T-helper 2 cell (primary cell): ENCODE results near the gene ZNF622.
"Not testable (repeated sequence)": the region's sequence is repeated elsewhere in the genome, so short reads cannot be mapped to it uniquely, and the experiment has no call there.

Experiments used
- DNase-seq, 5 experiments: peaks; one replicate each; pipeline versions ENCODE4 v3.0.0 to v3.0.0-alpha.2; 2012 to 2022

ZNF622 gene

DNA sequence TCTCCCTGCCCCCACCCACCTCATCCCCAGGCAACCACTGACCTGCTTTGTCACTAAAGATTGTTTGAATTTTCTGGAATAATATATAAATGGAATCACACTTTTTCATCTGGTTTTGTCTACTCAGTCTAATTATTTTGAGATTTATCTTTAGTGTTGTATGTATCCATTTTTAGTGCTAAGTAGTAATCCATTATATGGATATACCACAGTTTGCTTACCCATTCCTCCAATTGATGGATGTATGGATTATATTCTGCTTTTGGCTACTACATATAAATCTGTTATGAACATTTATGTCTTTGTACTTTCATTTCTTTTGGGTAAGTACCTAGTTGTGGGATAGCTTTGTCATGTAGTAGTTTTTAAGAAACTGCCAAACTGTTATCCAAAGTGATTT lies 14.5 kb upstream of the ZNF622 start:
- no peak for DNase-seq

DNA sequence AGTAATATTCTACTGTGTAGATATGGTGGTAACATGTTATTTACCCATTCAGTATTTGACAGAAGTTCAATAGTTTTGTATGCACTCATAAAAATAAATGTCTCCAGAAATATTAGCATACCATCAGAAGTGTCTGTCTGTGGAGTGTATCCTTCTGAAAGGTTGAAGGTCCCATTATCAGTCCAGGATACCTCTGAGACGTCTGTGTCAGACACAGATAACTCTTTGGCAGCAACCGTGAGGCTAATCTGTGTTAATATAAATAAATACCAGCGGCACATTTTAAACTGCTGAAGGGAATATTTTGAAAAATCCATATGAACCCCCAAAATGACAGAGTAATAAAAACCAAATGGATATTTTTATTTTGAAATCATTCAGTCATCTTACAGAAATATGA lies 11.9 kb upstream of the ZNF622 start:
- no peak for DNase-seq

DNA sequence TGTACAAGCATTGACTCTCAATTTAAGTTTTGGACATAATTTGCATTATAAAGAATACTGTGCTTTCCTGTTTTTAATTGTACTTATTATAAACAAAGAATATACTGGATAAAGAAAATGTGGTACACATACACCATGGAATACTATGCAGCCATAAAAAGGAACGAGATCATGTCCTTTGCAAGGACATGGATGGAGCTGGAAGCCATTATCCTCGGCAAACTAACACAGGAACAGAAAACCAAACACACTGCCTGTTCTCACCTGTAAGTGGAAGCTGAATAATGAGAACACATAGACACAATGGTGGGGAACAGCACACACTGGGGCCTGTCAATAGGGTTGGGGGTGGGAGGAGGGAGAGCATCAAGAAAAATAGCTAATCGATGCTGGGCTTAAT lies 10.8 kb upstream of the ZNF622 start:
- not testable (repeated sequence) for DNase-seq

DNA sequence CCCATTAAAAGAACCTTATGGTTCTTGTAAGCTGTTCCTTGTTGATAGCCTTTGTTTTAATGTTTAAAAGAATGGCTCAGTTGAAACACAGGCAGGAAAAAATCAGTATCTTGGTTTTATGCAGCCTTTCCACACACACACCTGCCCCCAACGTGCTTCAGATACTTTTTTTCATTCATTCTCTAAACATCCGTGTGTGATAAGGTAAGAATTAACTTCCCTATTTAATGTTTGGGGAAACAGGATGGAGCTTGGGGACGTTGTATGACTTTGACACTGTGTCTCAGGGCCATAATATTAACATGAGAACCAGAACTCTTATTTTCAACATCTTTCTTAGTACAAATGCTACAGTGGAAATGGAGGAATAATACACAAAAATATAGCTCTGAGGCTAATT lies 5.8 kb upstream of the ZNF622 start:
- DNase-seq = no peak

DNA sequence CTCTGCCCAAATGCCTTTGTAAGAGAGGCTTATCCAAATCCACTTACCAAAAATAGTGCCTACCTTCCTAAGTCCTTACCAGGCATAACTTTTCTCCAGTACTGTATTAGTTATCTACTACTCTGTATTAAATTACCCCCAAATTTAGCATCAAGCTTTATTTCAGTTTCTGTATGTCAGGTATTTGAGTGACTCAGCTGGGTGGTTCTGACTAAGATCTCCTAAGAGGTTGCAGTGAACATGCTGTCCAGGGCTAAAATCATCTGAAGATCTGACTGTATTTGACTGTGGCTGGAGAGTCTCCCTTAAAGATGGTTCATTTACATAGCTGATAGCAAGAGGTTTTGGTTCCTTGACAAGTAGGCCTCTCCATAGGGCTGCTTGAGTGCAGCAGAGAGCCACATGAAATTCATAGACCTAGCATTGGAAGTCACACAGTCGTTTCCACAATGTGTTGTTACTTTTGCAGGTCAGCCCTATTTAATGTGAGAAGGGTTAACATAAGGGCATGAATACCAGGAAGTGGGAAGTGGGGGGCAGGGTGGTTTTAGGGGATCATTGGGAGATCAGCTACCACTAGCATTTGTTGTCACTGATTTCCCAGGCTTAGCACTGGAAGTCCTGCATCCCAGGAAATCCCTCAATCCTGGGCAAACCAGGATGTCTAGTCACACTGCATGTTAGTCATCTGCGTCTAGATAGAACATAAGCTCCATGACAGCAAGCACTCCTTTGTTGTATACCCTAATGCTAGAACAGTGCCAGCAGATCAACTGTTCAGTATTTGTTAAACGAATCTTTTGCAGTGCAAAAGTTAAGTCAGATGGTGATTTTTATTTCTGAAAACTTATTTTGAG lies 2.0 kb upstream of the ZNF622 start:
- DNase-seq = peak in 1 of 5 experiments; percentile 67

DNA sequence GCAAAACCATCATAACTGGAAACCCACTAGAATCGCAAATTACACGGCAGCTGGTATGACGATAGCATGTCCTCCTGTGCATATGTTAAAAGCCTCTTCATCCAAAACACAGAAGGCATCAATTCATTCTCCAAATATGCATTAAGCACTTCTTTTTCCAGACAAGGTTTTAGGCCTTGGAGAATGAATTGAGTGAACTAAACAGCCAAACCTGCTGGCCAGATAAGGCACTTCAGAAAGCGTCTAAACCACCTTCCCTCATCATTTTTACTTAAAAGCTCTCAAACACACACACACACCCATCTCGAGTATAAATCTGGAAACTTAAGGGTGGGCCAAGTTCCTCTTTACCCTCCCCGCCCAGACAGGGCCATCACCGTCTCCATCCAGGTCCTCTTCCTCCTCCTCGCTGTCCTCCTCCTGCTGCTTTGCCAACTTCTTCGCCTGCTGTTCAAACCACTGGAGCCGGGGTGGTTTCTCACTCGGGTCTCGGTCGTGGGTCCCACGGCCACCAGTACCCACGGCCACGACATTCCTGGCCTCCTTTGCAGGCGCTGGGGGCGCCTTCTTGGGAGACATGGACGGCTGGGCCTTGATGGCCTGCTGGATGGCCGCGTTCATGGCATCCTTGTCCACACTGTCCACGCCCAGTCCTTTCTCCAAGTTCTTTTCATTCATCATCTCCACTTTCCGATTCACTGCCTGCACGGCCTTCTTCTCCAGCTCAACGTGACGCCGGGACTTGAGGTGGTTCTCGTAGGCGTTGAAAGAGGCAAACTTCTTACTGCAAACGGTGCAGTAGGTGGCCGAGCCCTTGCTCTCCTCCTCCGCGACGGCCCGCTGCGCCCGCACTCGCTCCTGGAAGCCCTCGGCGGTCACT lies 696 bp downstream of the ZNF622 start:
- DNase-seq = peak in 1 of 5 experiments; percentile 17

DNA sequence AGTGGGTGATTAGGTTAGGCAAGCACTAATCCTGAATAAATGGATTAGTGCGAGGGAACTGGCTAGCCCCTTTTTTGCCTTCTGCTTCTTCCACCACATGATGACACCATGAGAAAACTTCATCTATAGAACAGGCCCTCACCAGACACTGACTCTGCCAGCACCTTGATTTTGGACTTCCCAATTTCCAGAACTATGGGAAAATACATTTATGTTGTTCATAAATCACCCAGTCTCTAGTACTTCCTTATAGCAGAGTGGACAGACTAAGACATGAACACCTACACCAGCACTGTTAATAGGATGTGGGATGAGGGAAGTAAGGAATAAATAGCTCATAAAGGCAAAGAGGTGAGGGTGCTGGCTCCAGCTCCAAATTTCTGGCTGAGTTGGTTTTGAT lies 1.4 kb downstream of the ZNF622 start:
- no peak for DNase-seq

DNA sequence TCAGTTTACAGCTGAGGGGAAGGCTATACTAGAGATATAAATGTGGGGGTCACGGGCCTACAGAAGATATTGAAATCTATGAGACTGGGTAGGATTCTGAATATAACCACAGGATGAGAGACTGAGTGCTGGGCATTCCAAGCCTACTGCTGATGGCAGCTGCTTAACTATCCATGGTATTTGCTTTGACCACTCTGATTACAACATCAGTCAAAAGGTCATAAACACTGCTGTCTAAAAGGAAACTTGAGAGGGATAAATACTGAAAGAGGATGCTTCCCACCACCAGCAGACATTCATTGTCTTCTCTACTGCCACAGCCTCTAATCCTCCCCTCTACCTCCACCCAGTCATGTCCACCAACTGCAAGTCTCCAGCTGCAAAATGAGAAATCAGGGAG lies 3.8 kb downstream of the ZNF622 start:
- no peak for DNase-seq

DNA sequence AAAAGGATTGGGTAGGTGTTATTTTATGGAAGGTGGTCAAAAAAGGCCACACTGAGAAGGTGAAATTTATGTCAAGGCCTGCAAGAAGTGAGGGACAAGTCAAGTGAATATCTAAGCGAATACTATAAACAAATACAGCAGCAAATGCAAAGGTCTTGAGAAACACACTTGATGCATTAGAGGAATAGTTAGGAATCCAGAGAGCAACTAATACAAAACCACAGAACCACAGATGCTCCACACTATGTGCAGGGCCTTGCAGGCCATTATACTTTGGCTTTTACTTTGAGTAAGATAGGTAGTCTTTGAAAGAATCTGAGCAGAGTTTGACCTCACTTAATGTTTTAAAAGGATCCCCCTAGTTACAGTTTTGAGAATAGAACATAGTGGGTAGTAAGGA lies 4.6 kb downstream of the ZNF622 start:
- no peak for DNase-seq

DNA sequence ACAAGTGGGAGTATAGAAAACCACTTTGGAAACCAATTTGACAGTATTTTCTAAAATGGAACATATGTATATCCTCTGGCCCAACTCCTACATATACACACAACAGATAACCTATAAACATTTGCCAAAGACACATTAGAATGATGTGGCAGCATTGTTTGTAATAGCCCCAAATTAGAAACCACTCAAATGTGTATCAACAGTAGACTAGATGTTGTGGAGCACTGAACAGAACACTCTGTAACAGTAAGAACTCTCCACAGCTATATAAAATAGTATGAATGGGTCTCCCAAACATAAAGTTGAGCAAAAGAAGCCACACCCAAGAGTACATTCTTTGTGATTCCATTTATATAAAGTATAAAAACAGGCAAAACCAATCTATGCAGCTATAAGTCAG lies 6.1 kb downstream of the ZNF622 start:
- no peak for DNase-seq

DNA sequence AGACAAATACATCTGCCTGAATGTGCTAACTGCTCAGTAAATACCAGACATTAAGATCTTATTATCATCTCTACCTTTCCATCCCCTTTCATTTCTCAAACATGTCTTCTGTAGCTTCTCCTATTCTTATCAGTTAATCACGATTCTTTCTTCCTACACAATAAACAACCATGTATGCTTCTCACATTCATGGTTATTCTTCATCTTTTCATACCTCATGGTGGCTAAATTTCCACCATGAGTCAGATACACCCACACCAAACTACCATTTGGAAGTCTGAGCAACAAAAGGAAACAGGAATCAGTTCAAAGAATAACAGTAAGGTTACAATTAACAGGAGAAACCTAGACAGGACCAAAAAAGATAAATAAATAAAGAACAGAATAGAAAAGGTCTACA lies 7.7 kb downstream of the ZNF622 start:
- DNase-seq = no peak

DNA sequence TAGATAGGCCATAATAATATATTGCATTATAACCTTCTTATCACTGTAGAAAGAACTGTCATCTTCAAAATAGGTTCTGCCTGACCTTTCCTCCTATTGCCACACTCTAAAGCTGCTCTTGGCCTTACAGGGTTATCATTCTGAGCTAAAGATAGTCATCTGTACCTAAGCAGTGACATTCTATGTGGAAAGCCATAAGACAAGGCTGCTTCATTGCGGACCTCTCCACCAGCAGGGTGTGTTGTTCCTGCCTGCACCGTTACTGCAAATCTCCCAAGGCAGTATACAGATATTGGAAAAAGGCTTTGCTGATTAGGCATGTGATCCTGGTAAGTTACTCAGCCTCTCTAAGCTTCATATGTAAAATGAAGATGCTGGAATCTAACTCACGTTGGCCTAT lies 8.1 kb downstream of the ZNF622 start:
- DNase-seq = no peak

DNA sequence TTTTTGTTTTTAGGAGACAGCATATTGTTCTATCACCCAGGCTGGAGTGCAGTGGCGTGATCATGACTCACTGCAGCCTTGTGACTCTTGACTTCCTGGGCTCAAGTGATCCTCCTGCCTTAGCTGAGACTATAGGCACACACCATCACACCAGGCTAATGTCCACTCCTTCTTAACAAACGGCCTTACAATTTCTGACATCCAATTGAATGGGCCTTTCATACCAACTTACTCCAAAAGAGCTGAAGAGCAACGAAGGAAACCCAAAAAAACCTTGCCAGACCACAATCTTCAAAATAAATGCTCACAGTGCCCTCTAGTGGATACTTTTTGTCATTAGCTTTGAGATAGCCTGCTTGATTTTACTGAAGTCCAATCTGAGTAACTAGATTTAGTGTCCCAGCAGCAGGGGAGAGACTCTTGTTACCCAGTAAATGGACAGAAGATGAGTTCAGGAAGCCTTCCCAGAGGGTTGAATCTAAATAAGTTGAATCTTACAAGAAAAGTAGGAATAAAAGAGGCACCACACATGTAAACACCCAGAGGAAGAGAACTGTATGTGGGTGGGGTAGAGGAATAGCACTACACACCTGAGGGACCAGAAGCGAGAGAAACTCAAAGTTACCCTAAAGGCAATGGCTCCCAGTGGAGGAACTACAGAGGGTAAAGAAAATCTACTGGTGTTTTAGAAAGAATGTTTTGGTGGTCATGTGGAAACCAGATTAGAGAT lies 9.3 kb downstream of the ZNF622 start:
- peak in 2 of 5 experiments; percentile 30 to 64 for DNase-seq

DNA sequence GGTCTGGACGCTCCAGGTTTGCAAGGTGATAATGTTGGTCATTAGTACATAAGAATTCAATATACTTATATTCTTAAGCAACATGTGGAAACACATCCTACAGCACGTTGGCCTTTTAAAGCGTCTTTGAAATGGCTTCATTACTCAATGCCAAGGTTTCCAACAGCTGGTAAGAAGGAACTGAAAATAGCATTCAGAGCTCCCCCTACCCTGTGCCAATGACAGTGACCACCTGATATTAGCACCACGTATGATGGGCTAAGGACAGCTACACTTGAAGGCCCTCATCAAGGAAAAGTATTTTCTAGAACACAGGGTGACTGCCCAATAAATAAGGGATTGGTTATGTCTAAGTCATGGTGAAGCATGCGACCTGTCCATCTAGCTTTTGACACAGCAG lies 9.9 kb downstream of the ZNF622 start:
- DNase-seq = no peak

DNA sequence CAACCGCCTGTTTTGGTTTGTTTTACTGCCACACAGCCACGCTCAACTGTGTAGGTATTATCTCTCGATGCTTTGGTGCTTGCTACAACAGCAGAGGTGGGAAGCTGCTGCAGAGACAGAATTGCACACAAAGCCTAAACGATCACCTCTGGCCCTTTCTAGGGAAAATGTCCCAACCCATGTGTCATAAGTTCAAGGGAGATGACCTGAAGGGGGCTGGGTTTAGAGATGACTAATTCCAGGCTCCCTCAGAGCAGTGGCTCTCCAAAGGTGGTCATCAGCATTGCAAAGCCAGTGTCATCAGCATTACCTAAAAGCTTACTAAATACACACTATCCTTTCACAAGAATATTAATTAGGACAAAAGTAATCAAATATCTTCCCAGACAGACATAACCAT lies 10.9 kb downstream of the ZNF622 start:
- DNase-seq = no peak

DNA sequence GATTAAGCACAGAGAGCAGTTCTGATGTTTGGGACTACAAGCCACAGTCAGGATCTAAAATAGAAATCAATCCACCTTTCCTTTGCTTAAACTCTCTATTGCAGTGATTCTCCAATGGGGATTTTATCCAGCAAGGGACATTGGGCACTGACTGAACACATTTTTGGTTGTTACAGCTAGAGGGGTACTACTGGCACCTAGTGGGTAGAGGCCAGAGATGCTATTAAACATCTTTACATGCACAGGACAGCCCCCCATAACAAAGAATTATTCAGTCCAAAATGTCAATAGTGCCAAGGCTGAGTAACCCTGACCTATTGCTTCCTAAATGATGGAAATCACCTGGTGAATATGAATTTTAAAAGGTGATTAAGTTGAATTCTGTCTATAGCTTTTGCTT lies 12.0 kb downstream of the ZNF622 start:
- DNase-seq = no peak

DNA sequence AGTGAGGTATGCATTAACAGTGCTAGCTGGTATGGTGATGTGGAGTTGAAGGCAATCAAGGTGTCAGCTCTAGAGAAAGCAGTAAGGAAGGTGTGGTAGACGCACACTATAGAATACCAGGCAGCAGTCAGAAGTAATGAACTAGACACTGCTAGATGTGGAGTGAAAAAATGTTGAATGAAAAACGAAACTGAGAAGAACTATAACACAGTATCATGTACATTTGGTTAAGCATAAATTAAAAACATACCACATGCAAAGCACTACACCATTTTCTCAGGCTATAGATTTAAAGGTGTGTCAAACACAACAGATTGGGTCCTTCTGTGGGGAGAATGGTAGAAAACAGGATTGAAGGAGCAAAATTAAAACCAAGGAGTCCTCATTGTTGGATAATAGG lies 15.4 kb downstream of the ZNF622 start:
- no peak for DNase-seq

DNA sequence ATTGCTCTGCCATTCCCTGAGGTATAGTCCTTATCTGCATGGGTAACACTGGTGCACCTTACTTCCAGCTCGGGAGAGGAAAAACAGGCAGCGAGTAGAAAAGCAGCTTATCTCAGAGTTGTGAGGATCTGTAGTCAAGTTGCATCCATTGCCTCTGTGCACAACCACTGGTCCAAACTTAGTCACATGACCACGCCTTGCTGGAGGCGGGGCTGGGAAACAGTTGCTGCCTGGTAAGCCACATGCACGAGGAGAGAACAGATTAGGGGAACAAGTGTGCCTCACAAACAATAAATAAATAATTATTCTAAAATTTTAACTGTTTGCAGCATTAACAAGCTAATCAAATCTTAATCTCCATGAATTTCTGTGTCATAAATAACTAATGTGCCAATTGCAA lies 18.6 kb downstream of the ZNF622 start:
- DNase-seq = peak in 1 of 5 experiments; percentile 18

DNA sequence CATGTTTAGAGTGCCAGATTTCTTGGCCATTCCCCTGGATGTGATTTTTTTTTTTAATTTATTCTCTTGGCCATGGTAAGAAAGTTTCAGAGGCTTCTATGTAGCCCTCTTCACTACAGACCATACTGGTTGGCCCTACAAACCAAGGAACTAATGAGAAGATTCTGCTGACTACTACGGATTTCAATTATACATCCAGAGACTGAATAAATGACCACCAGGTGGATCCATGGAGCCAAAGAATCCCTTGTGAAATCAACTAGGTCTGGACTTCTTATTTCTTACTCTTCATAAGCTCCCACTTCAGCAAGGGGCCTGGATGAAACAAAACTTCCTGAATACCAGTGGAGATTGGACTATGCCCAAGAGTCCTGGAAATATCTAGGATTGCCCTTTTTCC lies 27.6 kb downstream of the ZNF622 start:
- DNase-seq = no peak

DNA sequence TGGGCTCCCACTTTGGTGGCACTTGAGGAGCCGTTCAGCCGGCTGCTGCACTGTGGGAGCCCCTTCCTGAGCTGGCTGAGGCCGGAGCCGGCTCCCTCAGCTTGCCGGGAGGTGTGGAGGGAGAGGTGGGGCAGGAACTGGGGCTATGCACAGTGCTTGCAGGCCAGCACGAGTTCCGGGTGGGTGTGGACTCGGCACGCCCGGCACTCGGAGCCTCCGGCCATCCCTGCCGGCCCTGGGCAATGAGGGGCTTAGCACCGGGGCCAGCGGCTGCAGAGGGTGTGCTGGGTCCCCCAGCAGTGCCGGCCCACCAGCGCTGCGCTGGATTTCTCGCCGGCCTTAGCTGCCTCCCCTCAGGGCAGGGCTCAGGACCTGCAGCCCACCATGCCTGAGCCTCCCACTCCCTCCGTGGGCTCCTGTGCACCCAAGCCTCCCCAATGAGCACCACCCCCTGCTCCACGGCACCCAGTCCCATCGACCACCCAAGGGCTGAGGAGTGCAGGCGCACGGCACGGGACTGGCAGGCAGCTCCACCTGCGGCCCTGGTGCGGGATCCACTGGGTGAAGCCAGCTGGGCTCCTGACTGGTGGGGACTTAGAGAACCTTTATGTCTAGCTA lies 29.4 kb downstream of the ZNF622 start:
- DNase-seq = not testable (repeated sequence)

DNA sequence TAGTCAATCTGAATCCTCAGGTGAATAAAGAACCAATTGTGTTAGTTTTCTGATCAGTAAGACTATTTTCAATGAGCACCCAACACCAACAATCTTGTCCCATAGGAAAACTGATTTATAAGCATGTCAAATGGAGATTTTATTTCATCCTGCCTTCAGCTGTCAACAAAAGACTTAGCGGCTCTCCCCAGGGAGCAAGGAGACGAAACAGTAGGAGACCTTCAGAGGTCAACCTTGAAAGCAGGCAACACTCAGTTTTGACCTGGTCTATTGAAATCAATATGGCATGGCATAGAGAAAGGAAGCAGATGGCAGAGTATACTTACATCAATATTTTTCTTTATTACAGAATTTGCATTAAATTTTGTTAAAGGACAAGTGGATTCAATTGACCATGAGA lies 34.1 kb downstream of the ZNF622 start:
- no peak for DNase-seq

DNA sequence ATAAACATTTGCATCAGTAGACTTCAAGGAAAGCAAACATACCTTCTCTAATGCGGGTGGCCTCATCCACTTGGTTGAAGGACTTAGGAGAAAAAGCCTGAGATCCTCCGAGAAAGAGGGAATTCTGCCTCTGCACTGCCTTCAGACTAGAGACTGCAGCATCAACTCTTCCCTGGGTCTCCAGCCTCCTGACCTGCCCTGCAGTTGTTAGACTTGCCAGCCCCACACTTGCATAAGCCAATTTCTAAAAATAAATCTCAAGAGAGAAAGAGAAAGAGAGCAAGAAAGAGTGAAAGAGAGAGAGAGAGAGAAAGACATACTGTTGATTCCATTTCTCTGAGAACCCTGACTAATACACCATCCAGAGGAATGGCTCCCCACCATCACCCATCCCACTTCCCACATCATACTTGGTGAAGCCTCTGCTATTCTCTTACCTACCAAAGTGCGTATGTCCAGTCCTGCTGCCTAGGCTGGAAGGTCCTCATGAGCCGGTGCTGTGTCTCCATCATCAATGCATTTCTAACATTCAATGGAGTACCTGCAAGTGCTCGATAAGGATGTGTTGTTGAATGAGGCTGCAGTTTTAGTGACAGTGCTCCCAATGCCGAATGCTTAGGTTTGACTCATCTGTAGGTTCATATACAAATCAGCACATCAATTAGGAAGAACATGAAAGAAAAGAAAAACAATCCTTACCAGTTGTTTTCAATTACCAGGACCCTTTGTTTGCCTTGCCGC lies 35.1 kb downstream of the ZNF622 start:
- DNase-seq = no peak
